Trophoblast cell (in vitro differentiated cells and primary cell): ENCODE results near the gene TRIM47.
"Not testable (repeated sequence)": the region's sequence is repeated elsewhere in the genome, so short reads cannot be mapped to it uniquely, and the experiment has no call there.

Experiments used
- DNase-seq, 2 donors: peaks; one replicate each; pipeline ENCODE4 v3.0.0-alpha.2; 2016
- H2AFZ ChIP-seq: 2 replicates; pipeline ENCODE4 v1.6.1; 2013; ENCODE audit warnings: low read length, moderate library complexity, mild to moderate bottlenecking; ENCODE audit not compliant: insufficient read depth, poor library complexity
- H2AK5ac ChIP-seq: 2 replicates; pipeline ENCODE4 v1.6.1; 2013; ENCODE audit warnings: mild to moderate bottlenecking, low read length
- H2BK120ac ChIP-seq: 2 replicates; pipeline ENCODE4 v1.6.1; 2013; ENCODE audit warnings: low read length, mild to moderate bottlenecking, moderate library complexity; ENCODE audit not compliant: insufficient read depth, poor library complexity
- H2BK12ac ChIP-seq: 2 replicates; pipeline ENCODE4 v1.6.1; 2013; ENCODE audit warnings: mild to moderate bottlenecking, low read length, moderate library complexity
- H2BK5ac ChIP-seq: 2 replicates; pipeline ENCODE4 v1.6.1; 2013; ENCODE audit warnings: low read length, low read depth, moderate library complexity, mild to moderate bottlenecking; ENCODE audit not compliant: poor library complexity
- H3K14ac ChIP-seq: 2 replicates; pipeline ENCODE4 v1.6.1; 2013; ENCODE audit warnings: mild to moderate bottlenecking, low read length
- H3K18ac ChIP-seq: 2 replicates; pipeline ENCODE4 v1.6.1; 2013; ENCODE audit warnings: mild to moderate bottlenecking, low read length
- H3K23ac ChIP-seq: 2 replicates; pipeline ENCODE4 v1.6.1; 2013; ENCODE audit warnings: low read length
- H3K27ac ChIP-seq: 2 replicates; pipeline ENCODE4 v1.5.1; 2013; ENCODE audit warnings: low read depth, mild to moderate bottlenecking, inconsistent platforms, low read length, moderate library complexity
- H3K27me3 ChIP-seq: 2 replicates; pipeline ENCODE4 v1.6.1; 2013; ENCODE audit warnings: inconsistent platforms, mild to moderate bottlenecking, low read length, moderate library complexity; ENCODE audit not compliant: insufficient read depth
- H3K36me3 ChIP-seq, 2 experiments: 1 replicate in 1 of 2; 2 replicates in 1 of 2; pipeline ENCODE4 v1.6.1; 2013; ENCODE audit warnings: low read length in 2 of 2, mild to moderate bottlenecking in 2 of 2, moderate library complexity in 1 of 2; ENCODE audit not compliant: insufficient read depth in 2 of 2, control insufficient read depth in 1 of 2
- H3K4ac ChIP-seq: 2 replicates; pipeline ENCODE4 v1.6.1; 2013; ENCODE audit warnings: low read depth, mild to moderate bottlenecking, low read length, moderate library complexity
- H3K4me1 ChIP-seq, 2 experiments: 1 replicate in 1 of 2; 2 replicates in 1 of 2; pipeline ENCODE4 v1.6.1; 2013; ENCODE audit warnings: low read length in 2 of 2, mild to moderate bottlenecking in 2 of 2, moderate library complexity in 1 of 2; ENCODE audit not compliant: insufficient read depth in 2 of 2, control insufficient read depth in 1 of 2
- H3K4me2 ChIP-seq: 2 replicates; pipeline ENCODE4 v1.6.1; 2013; ENCODE audit warnings: inconsistent platforms, mild to moderate bottlenecking, low read length, moderate library complexity
- H3K4me3 ChIP-seq: 2 replicates; pipeline ENCODE4 v1.5.1; 2013; ENCODE audit warnings: mild to moderate bottlenecking, low read depth, low read length, inconsistent platforms
- H3K79me1 ChIP-seq: one replicate; pipeline ENCODE4 v1.6.1; 2013; ENCODE audit warnings: low read length
- H3K79me2 ChIP-seq: 2 replicates; pipeline ENCODE4 v1.6.1; 2013; ENCODE audit warnings: low read length, mild to moderate bottlenecking; ENCODE audit not compliant: control insufficient read depth, insufficient read depth, poor library complexity
- H3K9ac ChIP-seq: 2 replicates; pipeline ENCODE4 v1.6.1; 2013; ENCODE audit warnings: mild to moderate bottlenecking, low read length
- H3K9me3 ChIP-seq: 2 replicates; pipeline ENCODE4 v1.6.1; 2013; ENCODE audit warnings: low read depth, mild to moderate bottlenecking, control low read depth, inconsistent platforms, low read length; ENCODE audit not compliant: insufficient read depth
- H4K12ac ChIP-seq: 2 replicates; pipeline ENCODE4 v1.6.1; 2013; ENCODE audit warnings: low read depth, mild to moderate bottlenecking, low read length, moderate library complexity
- H4K8ac ChIP-seq: 2 replicates; pipeline ENCODE4 v1.6.1; 2013; ENCODE audit warnings: low read depth, mild to moderate bottlenecking, low read length, moderate library complexity
- H4K91ac ChIP-seq: one replicate; pipeline ENCODE4 v1.6.1; 2013; ENCODE audit warnings: low read depth, mild to moderate bottlenecking, low read length, moderate library complexity
- WGBS: extraction: QIAGEN DNeasy Blood & Tissue Kit; methylation state at CpG from one replicate; pipeline ENCODE4 v1.1.7; 2013; ENCODE audit warnings: missing lambda C conversion rate; ENCODE audit not compliant: insufficient read length, insufficient coverage; ENCODE audit errors: extremely low coverage; 5-methylcytosine and 5-hydroxymethylcytosine counted together

The TRIM47 gene

DNA sequence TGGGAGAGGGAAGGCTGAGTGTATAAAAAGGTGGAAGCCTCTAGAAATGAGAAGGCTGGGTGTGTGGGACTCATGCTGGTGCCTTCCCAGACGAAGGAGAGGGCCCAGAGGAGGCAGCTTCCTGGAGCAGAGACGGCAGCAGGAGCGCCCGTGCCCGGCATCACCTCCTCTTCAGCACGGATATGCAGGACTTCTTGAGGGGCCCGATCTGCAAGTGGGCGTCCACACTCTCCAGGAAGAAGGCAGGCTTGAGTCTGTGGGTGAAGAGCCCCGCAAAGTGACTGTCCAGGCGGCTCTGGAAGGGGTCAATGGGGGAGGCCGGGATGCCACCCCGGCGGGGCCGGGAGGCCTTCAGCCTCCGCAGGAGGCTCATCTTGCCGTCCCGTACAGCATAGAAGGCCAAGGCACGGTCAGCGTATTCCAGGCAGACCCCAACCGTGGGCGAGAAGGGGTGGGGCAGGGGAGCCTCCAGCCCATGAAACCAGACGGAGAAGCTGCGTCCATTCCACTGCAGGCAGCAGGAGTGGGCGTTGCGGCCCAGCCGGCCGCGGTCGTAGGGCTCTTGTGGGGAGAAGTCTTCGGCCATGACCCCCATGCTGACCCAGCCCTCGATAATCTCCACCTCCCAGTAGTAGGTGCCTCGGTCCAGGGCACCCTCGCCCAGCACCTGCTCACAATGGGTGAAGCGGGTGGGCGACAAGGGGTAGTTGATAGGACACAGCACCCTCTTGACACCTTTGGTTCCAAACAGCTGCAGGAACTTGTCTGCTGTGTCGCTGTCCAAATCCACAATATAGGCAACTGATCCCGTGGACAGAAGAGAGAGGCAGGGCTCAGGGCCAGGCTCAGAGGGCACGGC, 3.8 kb downstream of the TRIM47 start:
- Histone ChIP-seq H2AFZ (no peak overlapping the region), H3K4me1 (peaks cover 18 to 28% of the 10 kb centered on the region in 2 experiments), H3K27ac (no peak overlapping the region), H3K9me3 (peaks cover 3% of the 10 kb centered on the region), H3K36me3 (no peaks in the 10 kb centered on the region), H3K14ac (no peak overlapping the region), H3K79me2 (no peaks in the 10 kb centered on the region), H3K9ac (no peak overlapping the region), H4K8ac (no peak overlapping the region), H2AK5ac (no peak overlapping the region), H4K91ac (no peak overlapping the region), H3K23ac (no peak overlapping the region), H3K4me3 (no peak overlapping the region), H2BK12ac (no peak overlapping the region), H3K4ac (no peak overlapping the region), H2BK120ac (no peak overlapping the region), H2BK5ac (no peak overlapping the region), H3K4me2 (no peak overlapping the region), H3K18ac (no peak overlapping the region), H3K79me1 (no peaks in the 10 kb centered on the region), H3K27me3 (peaks cover 19% of the 10 kb centered on the region), H4K12ac (no peak overlapping the region)
- no CpG with 5 or more reads among the region's 38 CpGs for WGBS
- DNase-seq: no peak

DNA sequence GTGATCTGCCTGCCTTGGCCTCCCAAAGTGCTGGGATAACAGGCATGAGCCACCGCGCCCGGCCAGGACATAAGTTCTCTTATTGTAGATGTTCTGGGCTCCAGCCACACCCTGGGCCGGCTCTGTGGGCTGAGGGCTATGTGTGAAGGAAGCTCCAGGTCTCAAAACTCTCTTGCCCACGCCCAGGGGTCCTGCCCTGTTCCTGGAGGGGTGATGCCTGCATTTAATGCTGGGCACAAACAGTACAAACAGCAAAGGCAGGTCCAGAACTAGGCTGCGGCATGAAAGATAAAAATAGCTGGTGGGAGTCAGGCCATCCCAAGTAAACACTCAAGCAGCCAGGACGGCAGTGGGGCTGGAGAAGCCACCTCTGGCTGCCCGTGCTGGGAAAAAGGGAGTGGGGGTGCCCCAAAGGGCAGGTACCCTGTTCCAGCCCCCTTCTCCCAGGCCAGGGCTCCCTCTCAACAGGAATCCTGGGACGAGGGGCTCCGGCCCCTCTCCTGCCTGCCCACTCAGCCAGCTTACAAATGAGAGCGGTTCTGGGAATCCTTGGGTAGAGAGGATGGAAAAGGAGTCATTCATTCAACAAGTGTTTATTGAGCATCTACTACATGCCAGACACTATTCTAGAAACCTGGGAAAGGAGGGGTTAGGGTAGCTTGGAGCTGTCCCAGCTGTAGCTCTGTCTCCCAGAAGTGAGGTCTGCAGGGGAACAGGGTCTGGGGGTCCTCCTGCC, 4.6 kb downstream of the TRIM47 start:
- no peak overlapping the region for H2AFZ ChIP-seq
- H3K27me3 ChIP-seq: peaks cover 19% of the 10 kb centered on the region
- WGBS: no CpG with 5 or more reads among the region's 11 CpGs
- no peak overlapping the region for H3K14ac ChIP-seq
- no peaks in the 10 kb centered on the region for H3K36me3 ChIP-seq
- H3K79me1 ChIP-seq: no peaks in the 10 kb centered on the region
- H3K9me3 ChIP-seq: peaks cover 3% of the 10 kb centered on the region
- no peak overlapping the region for H3K9ac ChIP-seq
- no peak overlapping the region for H3K4me2 ChIP-seq
- H4K91ac ChIP-seq: no peak overlapping the region
- no peak overlapping the region for H4K8ac ChIP-seq
- H2BK5ac ChIP-seq: no peak overlapping the region
- H3K4ac ChIP-seq: no peak overlapping the region
- H3K23ac ChIP-seq: no peak overlapping the region
- no peak overlapping the region for H3K4me3 ChIP-seq
- H3K4me1 ChIP-seq: peaks cover 18 to 28% of the 10 kb centered on the region in 2 experiments
- no peak overlapping the region for H2BK12ac ChIP-seq
- H2BK120ac ChIP-seq: no peak overlapping the region
- no peaks in the 10 kb centered on the region for H3K79me2 ChIP-seq
- H3K27ac ChIP-seq: no peak overlapping the region
- no peak for DNase-seq
- no peak overlapping the region for H2AK5ac ChIP-seq
- H4K12ac ChIP-seq: no peak overlapping the region
- H3K18ac ChIP-seq: no peak overlapping the region

DNA sequence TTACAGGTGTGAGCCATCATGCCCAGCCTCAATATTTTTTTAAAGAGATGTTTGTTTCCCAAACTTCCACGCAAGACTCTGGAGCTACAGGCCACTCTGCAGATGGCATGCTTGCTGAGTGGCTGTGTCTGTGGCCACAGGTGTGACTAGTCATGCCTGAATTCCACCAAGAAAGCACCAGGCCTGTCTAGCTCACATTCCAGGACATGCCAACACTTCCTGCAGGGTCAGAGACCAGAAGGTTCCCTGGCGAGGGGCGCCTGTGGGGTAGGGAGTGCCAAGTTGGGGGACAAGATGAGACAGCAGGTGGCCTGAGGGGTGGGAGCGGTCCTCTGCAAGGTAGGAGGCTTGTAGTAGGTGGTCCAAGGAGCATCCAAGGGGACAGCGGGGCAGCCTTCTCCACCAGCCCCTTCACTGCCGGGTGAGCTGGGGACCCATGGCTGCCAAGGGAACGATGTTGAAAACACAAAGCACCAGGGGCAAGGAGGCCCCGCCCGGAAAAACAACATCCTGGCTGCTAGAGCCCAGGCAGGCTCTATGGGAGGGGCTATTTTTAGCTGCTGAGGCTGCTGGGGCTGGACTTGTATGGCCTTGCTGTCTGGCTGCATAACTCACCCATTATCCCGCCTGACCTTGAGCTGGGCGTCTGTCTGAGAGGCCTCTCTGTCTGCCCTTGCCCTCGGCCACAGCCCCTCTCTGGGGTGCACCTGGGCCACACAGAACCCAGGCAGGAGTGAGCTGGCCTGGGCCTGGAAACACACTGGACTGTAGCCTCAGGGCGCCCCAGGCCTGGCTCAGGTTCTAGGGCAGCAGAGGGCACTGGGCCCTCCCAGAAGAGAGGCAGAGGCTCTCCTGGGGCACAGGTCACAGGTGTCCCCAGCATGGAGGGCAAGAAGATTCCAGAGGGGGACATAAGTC, 5.7 kb downstream of the TRIM47 start:
- Histone ChIP-seq H2AFZ (no peak overlapping the region), H3K27ac (no peak overlapping the region), H2BK5ac (no peak overlapping the region), H3K4ac (no peak overlapping the region), H3K9me3 (peaks cover 2% of the 10 kb centered on the region), H3K27me3 (peaks cover 9% of the 10 kb centered on the region), H4K8ac (no peak overlapping the region), H3K9ac (no peak overlapping the region), H3K23ac (no peak overlapping the region), H3K18ac (no peak overlapping the region), H3K4me2 (peak overlapping the region; percentile 19), H2AK5ac (no peak overlapping the region), H2BK120ac (no peak overlapping the region), H3K79me2 (no peaks in the 10 kb centered on the region), H4K91ac (no peak overlapping the region), H2BK12ac (no peak overlapping the region), H3K79me1 (no peaks in the 10 kb centered on the region), H3K4me1 (peaks cover 12 to 18% of the 10 kb centered on the region in 2 experiments), H3K4me3 (no peak overlapping the region), H3K14ac (no peak overlapping the region), H3K36me3 (no peaks in the 10 kb centered on the region), H4K12ac (no peak overlapping the region)
- no CpG with 5 or more reads among the region's 13 CpGs for WGBS
- DNase-seq: peak in 1 of 2 donors; percentile 32

DNA sequence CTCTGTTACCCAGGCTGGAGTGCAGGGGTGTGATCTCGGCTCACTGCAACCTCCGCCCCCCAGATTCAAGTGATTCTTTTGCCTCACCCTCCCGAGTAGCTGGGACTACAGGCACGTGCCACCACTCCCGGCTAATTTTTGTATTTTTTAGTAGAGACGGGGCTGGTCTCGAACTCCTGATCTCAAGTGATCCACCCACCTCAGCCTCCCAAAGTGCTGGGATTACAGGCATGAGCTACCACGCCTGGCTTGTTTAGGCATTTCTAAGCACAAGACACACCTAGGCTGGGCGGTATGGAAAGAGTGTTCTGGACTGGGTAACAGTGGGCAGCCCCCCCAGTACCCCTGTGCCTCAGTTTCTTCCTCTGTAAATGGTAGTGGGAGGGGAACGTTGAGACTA, 8.2 kb downstream of the TRIM47 start:
- H3K4me3 ChIP-seq, H3K4ac ChIP-seq, H2BK12ac ChIP-seq, H3K79me1 ChIP-seq, H3K4me1 ChIP-seq, H4K12ac ChIP-seq, H4K8ac ChIP-seq, H4K91ac ChIP-seq, H2BK120ac ChIP-seq, DNase-seq, H2BK5ac ChIP-seq, H3K4me2 ChIP-seq, H2AFZ ChIP-seq, H2AK5ac ChIP-seq, H3K23ac ChIP-seq, H3K9me3 ChIP-seq, H3K79me2 ChIP-seq, H3K14ac ChIP-seq, H3K36me3 ChIP-seq, H3K18ac ChIP-seq, H3K27me3 ChIP-seq, H3K27ac ChIP-seq, H3K9ac ChIP-seq: not testable (repeated sequence)
- WGBS: no CpG with 5 or more reads among the region's 10 CpGs
